ENCODE data around the gene KYNU. TPM values are rescaled to one million over a fixed set of nuclear protein-coding genes. Genes with fewer than 3 reads are reported as not detected.
A peak's percentile ranks its signal among the peaks of the same experiment; 100 is the strongest.
"Not testable (repeated sequence)": the region's sequence is repeated elsewhere in the genome, so short reads cannot be mapped to it uniquely, and the experiment has no call there.

KYNU gene
- total and polyA plus RNA-seq, 2 donors (not counting 1 experiment from before 2014, with no cell fraction given), result 0.26 to 4.6 TPM

- Histone ChIP-seq H3K4me3 (replicated peaks in 1 of 4; ENCODE audit: control extremely low read depth in 1 of 4, insufficient read depth in 1 of 4, low read depth in 3 of 4, low read length in 4 of 4) (no peak overlapping the region), H3K36me3 (ENCODE audit: control insufficient read depth, insufficient read depth, low read length) (no peaks in the 10 kb centered on the region), H3K9me3 (ENCODE audit: control insufficient read depth, insufficient read depth, low read depth, low read length) (no peaks in the 10 kb centered on the region), H3K9ac (ENCODE audit: insufficient read depth, low read length) (no peak overlapping the region), H3K79me2 (ENCODE audit: control insufficient read depth, insufficient read depth, low read length) (no peaks in the 10 kb centered on the region), H4K20me1 (ENCODE audit: control insufficient read depth, extremely low read depth, insufficient read depth, low read length) (no peaks in the 10 kb centered on the region), H3K4me1 (ENCODE audit: control insufficient read depth, extremely low read depth, insufficient read depth, low read length) (no peaks in the 10 kb centered on the region), H3K27ac (ENCODE audit: insufficient read depth, low read length) (no peak overlapping the region), H3K27me3 (ENCODE audit: control insufficient read depth, insufficient read depth, low read length) (no peaks in the 10 kb centered on the region), H2AFZ (ENCODE audit: low read length) (no peak overlapping the region), H3K4me2 (ENCODE audit: extremely low read depth, insufficient read depth, low read length) (no peak overlapping the region)
- DNase-seq (ENCODE audit: low read depth in 2 of 2), result peak in 1 of 2 donors; percentile 39
- TF ChIP-seq EZH2 (IDR thresholded peaks at IDR 0.05; ENCODE audit: low read length, missing control alignments) (no peak), CTCF (conservative IDR thresholded peaks at IDR 0.05 in 1 of 2, IDR thresholded peaks at IDR 0.05 in 1 of 2; ENCODE audit: low read depth in 1 of 2, low read length in 2 of 2) (no peak)
Observed at GRCh38 chr2:142946941-142947340, 69.5 kb downstream of the KYNU start.

- H3K4me1 ChIP-seq (ENCODE audit: control insufficient read depth, extremely low read depth, insufficient read depth, low read length); H3K4me2 ChIP-seq (ENCODE audit: extremely low read depth, insufficient read depth, low read length); H3K9ac ChIP-seq (ENCODE audit: insufficient read depth, low read length); H4K20me1 ChIP-seq (ENCODE audit: control insufficient read depth, extremely low read depth, insufficient read depth, low read length); DNase-seq (ENCODE audit: low read depth in 2 of 2); H3K4me3 ChIP-seq (replicated peaks in 1 of 4; ENCODE audit: control extremely low read depth in 1 of 4, insufficient read depth in 1 of 4, low read depth in 3 of 4, low read length in 4 of 4); H3K9me3 ChIP-seq (ENCODE audit: control insufficient read depth, insufficient read depth, low read depth, low read length); H3K79me2 ChIP-seq (ENCODE audit: control insufficient read depth, insufficient read depth, low read length); H3K27me3 ChIP-seq (ENCODE audit: control insufficient read depth, insufficient read depth, low read length); H2AFZ ChIP-seq (ENCODE audit: low read length); H3K36me3 ChIP-seq (ENCODE audit: control insufficient read depth, insufficient read depth, low read length); H3K27ac ChIP-seq (ENCODE audit: insufficient read depth, low read length): not testable (repeated sequence)
Observed at GRCh38 chr2:142948723-142949122, 71.3 kb downstream of the KYNU start.

DNA sequence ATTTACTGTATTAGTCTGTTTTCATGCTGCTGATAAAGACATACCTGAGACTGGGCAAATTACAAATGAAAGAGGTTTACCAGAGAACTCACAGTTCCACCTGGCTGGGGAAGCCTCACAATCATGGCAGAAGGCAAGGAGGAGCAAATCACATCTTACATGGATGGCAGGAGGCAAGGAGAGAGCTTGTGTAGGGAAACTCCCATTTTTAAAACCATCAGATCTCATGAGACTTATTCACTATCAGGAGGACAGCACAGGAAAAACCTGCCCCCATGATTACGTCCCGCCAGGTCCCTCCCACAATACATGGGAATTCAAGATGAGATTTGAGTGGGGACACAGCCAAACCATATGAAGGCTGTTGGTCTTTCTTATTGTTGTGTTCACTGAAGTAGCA, 72.9 kb downstream of the KYNU start:
- not testable (repeated sequence) for H2AFZ ChIP-seq (ENCODE audit: low read length); H3K9me3 ChIP-seq (ENCODE audit: control insufficient read depth, insufficient read depth, low read depth, low read length); DNase-seq (ENCODE audit: low read depth in 2 of 2); H3K4me1 ChIP-seq (ENCODE audit: control insufficient read depth, extremely low read depth, insufficient read depth, low read length); H3K4me3 ChIP-seq (replicated peaks in 1 of 4; ENCODE audit: control extremely low read depth in 1 of 4, insufficient read depth in 1 of 4, low read depth in 3 of 4, low read length in 4 of 4); H3K27ac ChIP-seq (ENCODE audit: insufficient read depth, low read length); H4K20me1 ChIP-seq (ENCODE audit: control insufficient read depth, extremely low read depth, insufficient read depth, low read length); H3K36me3 ChIP-seq (ENCODE audit: control insufficient read depth, insufficient read depth, low read length); H3K4me2 ChIP-seq (ENCODE audit: extremely low read depth, insufficient read depth, low read length); H3K9ac ChIP-seq (ENCODE audit: insufficient read depth, low read length); H3K27me3 ChIP-seq (ENCODE audit: control insufficient read depth, insufficient read depth, low read length); H3K79me2 ChIP-seq (ENCODE audit: control insufficient read depth, insufficient read depth, low read length)

GRCh38 chr2:142951190-142952007, 73.9 kb downstream of the KYNU start:
- Histone ChIP-seq H3K27me3 (ENCODE audit: control insufficient read depth, insufficient read depth, low read length) (no peaks in the 10 kb centered on the region), H3K9ac (ENCODE audit: insufficient read depth, low read length) (no peak overlapping the region), H3K36me3 (ENCODE audit: control insufficient read depth, insufficient read depth, low read length) (no peaks in the 10 kb centered on the region), H3K27ac (ENCODE audit: insufficient read depth, low read length) (no peak overlapping the region), H3K4me3 (replicated peaks in 1 of 4; ENCODE audit: control extremely low read depth in 1 of 4, insufficient read depth in 1 of 4, low read depth in 3 of 4, low read length in 4 of 4) (no peak overlapping the region), H4K20me1 (ENCODE audit: control insufficient read depth, extremely low read depth, insufficient read depth, low read length) (no peaks in the 10 kb centered on the region), H3K4me2 (ENCODE audit: extremely low read depth, insufficient read depth, low read length) (no peak overlapping the region), H3K9me3 (ENCODE audit: control insufficient read depth, insufficient read depth, low read depth, low read length) (no peaks in the 10 kb centered on the region), H3K79me2 (ENCODE audit: control insufficient read depth, insufficient read depth, low read length) (no peaks in the 10 kb centered on the region), H2AFZ (ENCODE audit: low read length) (no peak overlapping the region), H3K4me1 (ENCODE audit: control insufficient read depth, extremely low read depth, insufficient read depth, low read length) (no peaks in the 10 kb centered on the region)
- no peak for TF ChIP-seq CTCF (conservative IDR thresholded peaks at IDR 0.05 in 1 of 2, IDR thresholded peaks at IDR 0.05 in 1 of 2; ENCODE audit: low read depth in 1 of 2, low read length in 2 of 2)
- TF ChIP-seq EZH2 (IDR thresholded peaks at IDR 0.05; ENCODE audit: low read length, missing control alignments), result no peak
- DNase-seq (ENCODE audit: low read depth in 2 of 2), result peak in 1 of 2 donors; percentile 5

Measured in fibroblast of lung (primary cell).